T-helper 1 cell (primary cell): Measurements from ENCODE around the gene NAPB.
"Not testable (repeated sequence)": the region's sequence is repeated elsewhere in the genome, so short reads cannot be mapped to it uniquely, and the experiment has no call there.

Experiments used
- DNase-seq, 5 donors: peaks; one replicate each; pipeline ENCODE4 v3.0.0-alpha.2; 2012 to 2020
- total RNA-seq, 4 donors: gene quantifications; one replicate each; lab custom pipeline; 2026; lab: John Stamatoyannopoulos, UW

Gene NAPB
- total RNA-seq = 14.7 to 21.4 (median 16.5) reads per million in 4 donors

DNA sequence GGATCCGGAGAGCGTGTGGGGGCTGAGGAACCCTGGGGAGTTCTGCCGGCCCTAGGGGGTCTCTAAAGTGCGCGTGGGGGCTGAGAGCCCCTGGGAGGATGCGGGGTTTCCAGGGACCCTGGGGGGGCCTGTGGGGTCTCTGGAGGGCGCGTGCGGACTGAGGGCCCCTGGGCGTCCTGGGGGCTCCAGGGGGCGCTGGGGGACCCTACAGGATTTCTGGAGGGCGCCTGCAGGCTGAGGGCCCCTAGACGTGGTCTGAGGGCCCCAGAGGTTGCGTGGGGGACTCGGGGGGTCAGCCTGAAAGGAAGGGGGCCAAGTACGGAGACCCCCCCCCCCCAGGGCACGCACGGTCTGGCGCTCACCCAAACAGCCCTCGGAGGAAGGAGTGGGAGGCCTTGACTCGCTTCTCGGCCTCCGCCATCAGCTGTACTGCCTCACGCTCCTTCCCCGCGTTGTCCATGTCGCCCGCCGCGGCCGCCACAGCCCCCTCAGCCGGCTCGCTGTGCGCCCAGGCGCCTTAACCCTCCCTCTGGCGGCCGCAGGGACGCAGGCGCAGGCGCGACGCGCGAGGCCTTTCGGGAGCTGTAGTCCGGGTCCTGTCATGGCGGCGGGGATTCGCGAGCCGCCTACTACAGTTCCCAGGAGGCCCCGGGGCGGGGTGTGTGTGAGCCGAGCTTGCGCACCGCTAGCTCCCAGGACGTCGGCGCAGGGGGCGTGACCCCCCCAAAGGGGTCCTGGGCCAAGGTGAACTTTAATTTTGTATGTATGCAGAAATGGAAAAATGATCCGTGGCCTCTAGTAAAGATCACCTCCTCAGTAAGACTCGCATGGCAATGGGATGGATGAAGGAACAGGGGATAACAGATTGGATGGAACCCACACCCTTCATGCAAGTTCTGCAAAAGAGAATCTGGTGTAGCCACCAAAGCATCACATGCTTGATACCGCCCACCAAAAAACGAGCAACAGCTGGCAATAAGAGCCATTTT is at the start of gene NAPB:
NAPB (minus strand) TSS at position 546 of the 989 bp plus-strand sequence; CDS start at position 460, 86 bp downstream.
- DNase-seq = peak; percentile 81 to 92 (median 87)

DNA sequence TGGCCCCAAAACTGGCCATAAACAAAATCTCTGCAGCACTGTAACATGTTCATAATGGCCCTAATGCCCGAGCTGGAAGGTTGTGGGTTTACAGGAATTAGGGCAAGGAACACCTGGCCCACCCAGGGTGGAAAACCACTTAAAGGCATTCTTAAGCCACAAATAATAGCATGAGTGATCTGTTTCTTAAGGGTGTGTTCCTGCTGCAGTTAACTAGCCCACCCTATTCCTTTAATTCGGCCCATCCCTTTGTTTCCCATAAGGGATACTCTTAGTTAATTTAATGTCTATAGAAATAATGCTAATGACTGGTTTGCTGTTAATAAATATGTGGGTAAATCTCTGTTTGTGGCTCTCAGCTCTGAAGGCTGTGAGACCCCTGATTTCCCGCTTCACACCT is 45.7 kb upstream of the NAPB start:
- not testable (repeated sequence) for DNase-seq

GRCh38 chr20:23461180-23461579 is 39.9 kb upstream of the NAPB start:
- DNase-seq = no peak

GRCh38 chr20:23459461-23460150 is 38.3 kb upstream of the NAPB start:
- DNase-seq = no peak

- no peak for DNase-seq
Observed at GRCh38 chr20:23456873-23457272, 35.6 kb upstream of the NAPB start.

- DNase-seq = no peak
Observed at GRCh38 chr20:23456409-23456808, 35.1 kb upstream of the NAPB start.

GRCh38 chr20:23455639-23456038 is 34.4 kb upstream of the NAPB start:
- no peak for DNase-seq

DNA sequence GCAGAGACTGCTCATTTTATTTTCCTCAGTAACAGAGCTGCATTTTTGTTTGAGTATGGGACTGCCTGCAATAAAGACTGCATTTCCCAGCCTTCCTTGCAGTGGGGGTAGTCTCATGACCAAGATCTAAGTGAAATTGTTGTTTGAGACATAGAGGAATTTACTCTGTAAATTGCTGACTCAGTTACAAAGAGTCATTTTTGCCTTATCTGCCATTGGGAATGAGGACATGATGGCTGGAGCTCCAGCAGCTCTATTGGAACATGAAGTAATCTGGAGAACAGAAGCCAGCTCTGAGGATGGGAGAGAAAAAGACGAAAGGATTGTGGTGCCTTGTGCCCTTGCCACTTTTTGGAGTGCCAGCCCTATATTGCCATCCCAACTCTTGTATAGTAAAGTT is 33.5 kb upstream of the NAPB start:
- no peak for DNase-seq

DNA sequence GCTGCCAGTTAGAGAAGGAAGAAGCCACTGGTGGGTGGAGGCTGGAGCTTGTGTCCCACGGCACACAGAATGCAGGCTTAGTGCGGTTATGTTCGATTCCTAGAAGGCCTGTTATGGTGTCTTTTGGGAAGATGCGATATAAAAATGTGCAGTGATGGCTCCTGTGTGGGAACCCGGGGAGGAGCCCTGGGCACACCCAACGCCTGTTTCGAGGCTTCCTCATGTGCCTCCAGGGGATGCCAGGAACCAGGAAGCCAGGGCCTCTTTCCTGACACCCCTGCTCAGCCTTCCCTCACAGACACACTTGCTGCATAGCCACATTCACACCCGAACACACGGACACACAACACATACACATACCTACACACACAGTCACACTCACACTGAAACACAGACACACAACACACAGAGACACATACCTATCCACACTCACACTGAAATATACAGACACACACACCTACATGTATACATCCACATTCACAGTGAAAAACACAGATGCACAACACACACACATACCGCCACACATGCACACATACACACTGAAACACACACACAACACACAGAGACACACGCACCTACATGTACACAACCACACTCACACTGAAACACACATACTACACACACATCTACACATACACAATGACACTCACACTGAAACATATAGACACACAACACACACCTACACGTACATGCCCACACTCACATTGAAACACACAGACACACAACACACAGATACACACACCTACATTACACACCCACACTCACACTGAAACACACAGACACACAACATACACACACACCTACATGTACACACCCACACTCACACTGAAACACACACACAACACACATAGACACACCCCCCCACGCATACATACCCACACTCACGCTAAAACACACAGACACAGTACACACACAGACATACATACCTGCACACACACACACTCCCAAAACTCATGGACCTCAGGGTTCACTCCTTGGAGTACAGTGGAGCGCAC is 32.6 kb upstream of the NAPB start:
- no peak for DNase-seq

GRCh38 chr20:23452776-23453175 is 31.5 kb upstream of the NAPB start, which contains the start of gene CST11:
Gene CST11 (minus strand): TSS chr20:23452876. CDS start chr20:23452811, 65 bp downstream.
- DNase-seq = no peak

- no peak for DNase-seq
Observed at GRCh38 chr20:23451956-23452487, 30.7 kb upstream of the NAPB start.

DNA sequence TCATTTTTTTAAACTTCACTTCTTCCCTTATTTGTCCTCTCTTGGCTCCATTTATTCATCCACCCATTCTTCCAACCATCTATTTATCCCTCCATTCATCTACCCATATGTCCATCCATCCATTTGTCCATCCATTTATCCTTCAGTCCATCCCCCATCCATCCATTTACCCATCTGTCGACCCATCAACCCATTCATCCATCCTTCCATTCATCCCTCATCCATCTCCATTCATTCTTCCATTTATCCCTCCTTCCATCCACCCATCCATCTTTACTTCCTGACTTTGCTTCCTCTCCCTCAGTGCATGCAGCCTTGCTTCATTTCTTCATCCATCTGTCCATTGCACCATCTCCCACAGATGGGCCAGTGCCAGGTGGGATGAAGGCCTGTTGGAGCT is 29.6 kb upstream of the NAPB start:
- no peak for DNase-seq

DNA sequence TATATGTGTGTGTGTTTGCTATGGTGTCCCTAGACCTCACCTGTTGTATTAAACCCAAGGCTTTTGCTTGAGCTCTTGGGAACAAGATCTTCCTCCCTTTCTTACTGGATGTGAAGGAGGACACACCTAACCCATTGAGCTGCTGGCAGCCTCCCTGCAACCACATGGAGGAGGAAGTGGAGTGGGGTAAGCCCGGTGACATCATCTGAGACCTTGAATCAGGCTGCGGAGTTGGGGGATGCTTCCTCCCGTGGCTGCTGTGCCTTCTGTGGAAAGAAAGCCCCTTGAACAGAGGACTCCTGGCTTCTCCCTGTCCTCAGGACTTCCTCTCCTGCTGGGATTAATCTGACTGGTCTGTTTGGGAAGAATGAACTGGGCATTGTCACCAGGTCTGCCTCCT is 28.1 kb upstream of the NAPB start:
- DNase-seq = no peak

GRCh38 chr20:23448167-23448566 is 26.9 kb upstream of the NAPB start:
- DNase-seq = no peak

GRCh38 chr20:23446505-23446904 is 25.2 kb upstream of the NAPB start:
- peak in 1 of 5 donors; percentile 27 for DNase-seq

DNA sequence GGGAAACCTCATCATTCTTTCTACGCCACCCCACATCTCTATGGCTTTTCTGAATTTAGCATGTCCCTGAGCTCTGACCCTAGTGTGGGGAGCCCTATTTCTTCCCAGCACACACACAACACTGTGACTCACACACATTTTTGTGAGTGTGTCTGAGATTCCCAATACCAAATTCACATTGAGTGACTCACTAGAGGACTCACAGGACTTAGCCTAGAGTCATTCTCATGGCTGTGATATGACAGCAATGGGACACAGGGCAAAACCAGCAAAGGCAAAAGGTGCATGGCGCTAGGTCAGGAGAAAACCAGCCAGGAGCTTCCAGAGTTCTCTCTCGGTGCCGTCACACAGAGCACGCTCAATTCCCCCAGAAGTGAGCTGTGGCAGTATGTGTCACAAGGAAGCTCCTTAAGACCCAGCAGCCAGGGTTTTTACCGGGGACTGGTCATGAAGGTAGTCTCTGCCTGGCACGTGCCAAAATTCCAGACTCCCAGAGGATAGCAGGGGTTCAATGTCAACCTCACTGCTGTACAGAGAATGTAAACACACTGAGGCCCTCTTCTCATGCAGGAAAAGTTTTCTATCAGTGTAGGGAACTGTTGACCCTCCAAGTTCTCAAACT is 24.4 kb upstream of the NAPB start:
- DNase-seq = no peak

DNA sequence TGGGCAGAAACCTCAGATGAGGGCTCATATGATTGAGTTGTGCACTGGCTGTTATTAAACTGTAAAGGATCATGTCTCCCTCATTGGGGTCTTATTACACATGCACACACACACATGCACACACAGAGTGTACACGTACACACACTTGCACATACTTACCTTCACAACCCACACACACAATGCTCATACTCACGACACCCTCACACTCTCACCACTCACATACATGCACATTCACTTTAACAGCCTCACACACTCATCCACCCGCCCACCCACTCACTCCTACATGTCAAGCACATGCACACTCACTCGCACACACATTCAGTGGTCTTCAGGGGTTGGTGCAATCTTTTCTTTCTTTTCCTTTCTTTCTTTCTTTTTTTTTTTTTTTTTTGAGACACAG is 23.6 kb upstream of the NAPB start:
- no peak for DNase-seq

- no peak for DNase-seq
Observed at GRCh38 chr20:23442436-23442835, 21.1 kb upstream of the NAPB start.

GRCh38 chr20:23441850-23442313 is 20.6 kb upstream of the NAPB start:
- peak in 4 of 5 donors; percentile 20 to 49 (median 39) for DNase-seq

- no peak for DNase-seq
Observed at GRCh38 chr20:23440004-23440403, 18.7 kb upstream of the NAPB start.

- DNase-seq = no peak
Observed at GRCh38 chr20:23438661-23439060, 17.4 kb upstream of the NAPB start.
